Astrocyte of the cerebellum (primary cell): ENCODE results near the gene RAVER1.
"Not testable (repeated sequence)": the region's sequence is repeated elsewhere in the genome, so short reads cannot be mapped to it uniquely, and the experiment has no call there.

Experiments
- DNase-seq: peaks from one replicate; pipeline ENCODE4 v3.0.0-alpha.2; 2011; ENCODE audit warnings: low read depth
- H3K4me3 ChIP-seq: 2 replicates; pipeline ENCODE4 v1.5.1; 2011; ENCODE audit warnings: mild to moderate bottlenecking, low read depth, low read length, moderate library complexity
- in situ Hi-C: cut with HindIII; loops from 2 replicates; pipeline ENCODE4 v1.10.0; 2017; ENCODE audit warnings: low sequenced_read_pairs
- TF ChIP-seq, protein P1 (sequence below): IDR thresholded peaks from 2 replicates; pipeline ENCODE4 v1.5.1; 2012; ENCODE audit warnings: low read length, low read depth, moderate library complexity, mild to moderate bottlenecking; ENCODE audit errors: missing control alignments

RAVER1 gene

DNA sequence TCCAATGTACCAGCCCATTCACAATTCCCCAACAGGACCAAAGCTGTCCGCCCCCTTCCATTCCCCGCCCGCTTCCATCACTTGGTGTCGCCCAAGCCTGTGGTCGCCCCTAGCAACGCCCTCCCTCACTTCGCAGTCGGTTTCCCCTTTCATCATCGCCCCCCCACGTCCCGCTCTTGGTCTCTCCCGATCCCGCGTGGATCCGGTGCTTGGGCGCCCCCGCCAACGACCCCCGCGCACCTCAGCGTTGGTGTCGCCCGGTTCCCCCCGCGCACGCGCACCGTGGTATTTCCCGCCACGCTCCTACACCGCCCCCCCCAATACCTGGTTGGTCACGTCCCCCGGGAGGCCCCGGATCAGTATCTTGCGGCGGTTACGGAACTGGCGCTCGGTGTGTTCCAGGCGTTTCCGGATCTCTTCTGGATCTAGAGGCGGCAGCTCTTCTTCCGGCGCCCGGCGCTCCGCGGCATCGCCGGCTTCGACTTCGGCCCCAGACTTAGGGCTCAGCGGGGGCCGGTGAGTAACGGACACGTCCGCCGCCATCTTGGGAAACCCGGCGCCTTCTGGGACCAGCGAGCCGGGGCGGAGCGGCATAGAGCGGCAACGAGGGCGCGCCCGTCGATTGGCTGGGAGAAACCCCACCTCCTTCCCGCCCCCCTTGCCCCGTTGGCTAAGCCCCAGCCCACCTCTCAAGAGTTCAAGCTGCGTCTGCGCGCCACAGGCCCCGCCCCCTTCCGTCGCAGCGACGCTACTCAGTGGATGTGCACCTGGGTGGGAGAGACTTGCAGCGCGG lies at the start of gene RAVER1:
Gene RAVER1 (minus strand): TSS at position 565 of the 793 bp plus-strand sequence. CDS start 22 bp downstream, at position 543.
- in situ Hi-C loops = no loop called here
- H3K4me3 ChIP-seq = peak within 1 kb of the TSS; percentile 68
- TF ChIP-seq, protein P1, sequence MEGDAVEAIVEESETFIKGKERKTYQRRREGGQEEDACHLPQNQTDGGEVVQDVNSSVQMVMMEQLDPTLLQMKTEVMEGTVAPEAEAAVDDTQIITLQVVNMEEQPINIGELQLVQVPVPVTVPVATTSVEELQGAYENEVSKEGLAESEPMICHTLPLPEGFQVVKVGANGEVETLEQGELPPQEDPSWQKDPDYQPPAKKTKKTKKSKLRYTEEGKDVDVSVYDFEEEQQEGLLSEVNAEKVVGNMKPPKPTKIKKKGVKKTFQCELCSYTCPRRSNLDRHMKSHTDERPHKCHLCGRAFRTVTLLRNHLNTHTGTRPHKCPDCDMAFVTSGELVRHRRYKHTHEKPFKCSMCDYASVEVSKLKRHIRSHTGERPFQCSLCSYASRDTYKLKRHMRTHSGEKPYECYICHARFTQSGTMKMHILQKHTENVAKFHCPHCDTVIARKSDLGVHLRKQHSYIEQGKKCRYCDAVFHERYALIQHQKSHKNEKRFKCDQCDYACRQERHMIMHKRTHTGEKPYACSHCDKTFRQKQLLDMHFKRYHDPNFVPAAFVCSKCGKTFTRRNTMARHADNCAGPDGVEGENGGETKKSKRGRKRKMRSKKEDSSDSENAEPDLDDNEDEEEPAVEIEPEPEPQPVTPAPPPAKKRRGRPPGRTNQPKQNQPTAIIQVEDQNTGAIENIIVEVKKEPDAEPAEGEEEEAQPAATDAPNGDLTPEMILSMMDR = no peak
- DNase-seq = peak; percentile 95

DNA sequence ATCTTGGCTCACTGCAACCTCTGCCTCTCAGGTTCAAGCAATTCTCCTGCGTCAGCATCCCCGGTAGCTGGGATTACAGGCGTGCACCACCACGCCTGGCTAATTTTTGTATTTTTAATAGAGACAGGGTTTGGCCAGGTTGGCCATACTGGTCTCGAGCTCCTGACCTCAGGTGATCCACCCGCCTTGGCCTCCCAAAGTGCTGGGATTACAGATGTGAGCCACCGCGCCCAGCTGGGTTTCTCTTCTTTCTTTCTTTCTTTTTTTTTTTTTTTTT lies 49.8 kb upstream of the RAVER1 start:
- in situ Hi-C loops, DNase-seq, H3K4me3 ChIP-seq: not testable (repeated sequence)

DNA sequence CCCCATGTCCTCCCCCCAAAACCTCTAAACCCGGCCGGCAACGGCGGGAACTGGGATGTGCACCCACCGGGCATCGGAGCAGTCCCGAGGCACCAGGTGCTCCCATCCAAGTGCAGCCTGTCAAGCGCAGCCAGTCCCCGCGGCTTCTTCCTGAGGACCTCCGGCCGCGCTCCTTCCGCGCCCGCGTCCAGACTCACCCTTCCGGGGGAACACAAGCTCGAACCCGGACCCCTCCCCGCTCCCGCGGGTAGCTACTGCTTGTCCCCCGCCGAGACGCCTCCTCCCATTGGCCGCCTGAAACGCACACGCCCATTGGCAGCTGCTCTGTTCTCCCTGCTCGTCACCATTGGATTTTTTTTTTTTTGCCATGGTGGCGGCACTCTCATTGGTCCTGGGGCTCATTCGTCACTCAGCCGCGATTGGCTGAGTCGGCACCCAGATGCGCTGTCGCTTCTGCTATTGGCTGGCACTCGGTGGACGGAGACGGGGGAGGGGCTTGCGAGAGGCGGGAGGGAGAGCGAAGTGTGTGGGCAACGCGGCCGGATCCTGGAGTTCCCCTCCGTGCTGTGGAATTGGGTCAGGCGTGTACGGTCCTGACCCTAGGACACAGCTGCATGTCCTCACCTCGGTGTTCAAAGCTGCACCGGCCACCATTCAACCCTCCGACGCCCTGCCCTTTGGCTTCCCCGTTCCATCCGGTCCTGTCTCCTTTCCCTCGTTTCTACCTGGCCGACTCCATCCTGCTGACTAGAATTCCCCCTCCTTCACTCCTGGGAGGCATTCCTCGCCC lies 47.2 kb upstream of the RAVER1 start, which contains the start of gene TYK2:
Gene TYK2 (minus strand): TSS at position 260 of the 790 bp plus-strand sequence. CDS start 2,166 bp downstream, outside the sequence.
- in situ Hi-C loops = no loop called here
- TF ChIP-seq, protein P1 = no peak
- peak within 1 kb of the TSS; percentile 82 for H3K4me3 ChIP-seq
- peak; percentile 97 for DNase-seq

GRCh38 chr19:10379880-10380312 lies 46.6 kb upstream of the RAVER1 start:
- in situ Hi-C loops = no loop called here
- peak overlapping the region; percentile 82 for H3K4me3 ChIP-seq
- DNase-seq = no peak
- TF ChIP-seq, protein P1 = no peak

GRCh38 chr19:10378124-10378523 lies 44.8 kb upstream of the RAVER1 start:
- TF ChIP-seq, protein P1 = no peak
- no peak overlapping the region for H3K4me3 ChIP-seq
- no peak for DNase-seq
- in situ Hi-C loops = no loop called here

GRCh38 chr19:10377140-10377640 lies 43.9 kb upstream of the RAVER1 start:
- DNase-seq, H3K4me3 ChIP-seq, in situ Hi-C loops: not testable (repeated sequence)

- no peak for DNase-seq
- TF ChIP-seq, protein P1 = no peak
- H3K4me3 ChIP-seq = no peak overlapping the region
- in situ Hi-C loops = no loop called here
These were observed 41.6 kb upstream of the RAVER1 start for GRCh38 chr19:10374931-10375330.
